Skeletal muscle satellite cell (primary cell): ENCODE data around the gene UPK3B.
"Not testable (repeated sequence)": the region's sequence is repeated elsewhere in the genome, so short reads cannot be mapped to it uniquely, and the experiment has no call there.

ENCODE experiments used
- H3K27me3 ChIP-seq: 2 replicates; pipeline ENCODE4 v1.7.0; 2013; ENCODE audit warnings: low read length; ENCODE audit not compliant: control insufficient read depth, insufficient read depth
- H3K36me3 ChIP-seq: 2 replicates; pipeline ENCODE4 v1.7.0; 2013; ENCODE audit warnings: mild to moderate bottlenecking, control low read depth, low read length; ENCODE audit not compliant: insufficient read depth
- H3K4me1 ChIP-seq: 2 replicates; pipeline ENCODE4 v1.7.0; 2013; ENCODE audit warnings: low read length; ENCODE audit not compliant: control insufficient read depth, insufficient read depth
- H3K4me2 ChIP-seq: 2 replicates; pipeline ENCODE4 v1.7.0; 2013; ENCODE audit warnings: mild to moderate bottlenecking, low read length
- H3K4me3 ChIP-seq: 2 replicates; pipeline ENCODE4 v1.7.0; 2013; ENCODE audit warnings: low read length
- H3K9ac ChIP-seq: 2 replicates; pipeline ENCODE4 v1.7.0; 2013; ENCODE audit warnings: mild to moderate bottlenecking, low read depth, low read length, moderate library complexity
- H3K9me3 ChIP-seq: replicated peaks from 2 replicates; pipeline ENCODE4 v1.7.0; 2013; ENCODE audit warnings: mild to moderate bottlenecking, control low read depth, low read length

The UPK3B gene

GRCh38 chr7:76476742-76477474 is 33.4 kb upstream of the UPK3B start:
- H3K36me3 ChIP-seq, H3K4me1 ChIP-seq, H3K9ac ChIP-seq, H3K4me2 ChIP-seq, H3K4me3 ChIP-seq, H3K27me3 ChIP-seq, H3K9me3 ChIP-seq: not testable (repeated sequence)

GRCh38 chr7:76479628-76480027 is 30.7 kb upstream of the UPK3B start:
- not testable (repeated sequence) for H3K4me2 ChIP-seq, H3K4me3 ChIP-seq, H3K36me3 ChIP-seq, H3K9me3 ChIP-seq, H3K9ac ChIP-seq, H3K27me3 ChIP-seq, H3K4me1 ChIP-seq

- H3K36me3 ChIP-seq, H3K9me3 ChIP-seq, H3K9ac ChIP-seq: not testable (repeated sequence)
Measured at GRCh38 chr7:76480403-76481253, 29.7 kb upstream of the UPK3B start.

GRCh38 chr7:76482660-76483059 is 27.7 kb upstream of the UPK3B start:
- not testable (repeated sequence) for H3K4me2 ChIP-seq, H3K9ac ChIP-seq, H3K36me3 ChIP-seq, H3K4me3 ChIP-seq, H3K27me3 ChIP-seq, H3K9me3 ChIP-seq, H3K4me1 ChIP-seq

More at GRCh38 chr7:76480403-76481253, 29.7 kb upstream of the UPK3B start:
- H3K4me1 ChIP-seq, H3K27me3 ChIP-seq, H3K4me3 ChIP-seq, H3K4me2 ChIP-seq: not testable (repeated sequence)

GRCh38 chr7:76483081-76483480 is 27.3 kb upstream of the UPK3B start:
- not testable (repeated sequence) for H3K9me3 ChIP-seq, H3K4me1 ChIP-seq, H3K9ac ChIP-seq, H3K4me2 ChIP-seq, H3K36me3 ChIP-seq, H3K27me3 ChIP-seq, H3K4me3 ChIP-seq

- H3K9ac ChIP-seq, H3K27me3 ChIP-seq, H3K36me3 ChIP-seq, H3K4me2 ChIP-seq, H3K4me3 ChIP-seq, H3K9me3 ChIP-seq, H3K4me1 ChIP-seq: not testable (repeated sequence)
Measured at GRCh38 chr7:76484456-76484855, 25.9 kb upstream of the UPK3B start.

GRCh38 chr7:76485822-76486610 is 24.3 kb upstream of the UPK3B start:
- not testable (repeated sequence) for H3K36me3 ChIP-seq, H3K27me3 ChIP-seq, H3K4me1 ChIP-seq, H3K9ac ChIP-seq, H3K4me3 ChIP-seq, H3K9me3 ChIP-seq, H3K4me2 ChIP-seq

GRCh38 chr7:76486618-76487017 is 23.7 kb upstream of the UPK3B start:
- not testable (repeated sequence) for H3K4me1 ChIP-seq, H3K4me3 ChIP-seq, H3K4me2 ChIP-seq, H3K36me3 ChIP-seq, H3K9me3 ChIP-seq, H3K27me3 ChIP-seq, H3K9ac ChIP-seq

GRCh38 chr7:76487969-76488368 is 22.4 kb upstream of the UPK3B start:
- not testable (repeated sequence) for H3K4me3 ChIP-seq, H3K27me3 ChIP-seq, H3K36me3 ChIP-seq, H3K9ac ChIP-seq, H3K9me3 ChIP-seq, H3K4me2 ChIP-seq, H3K4me1 ChIP-seq

- H3K9me3 ChIP-seq, H3K36me3 ChIP-seq, H3K27me3 ChIP-seq, H3K4me1 ChIP-seq, H3K9ac ChIP-seq, H3K4me2 ChIP-seq, H3K4me3 ChIP-seq: not testable (repeated sequence)
Measured at GRCh38 chr7:76492139-76492538, 18.2 kb upstream of the UPK3B start.

GRCh38 chr7:76495717-76496116 is 14.6 kb upstream of the UPK3B start:
- not testable (repeated sequence) for H3K4me3 ChIP-seq, H3K9ac ChIP-seq, H3K4me2 ChIP-seq, H3K36me3 ChIP-seq, H3K4me1 ChIP-seq, H3K9me3 ChIP-seq, H3K27me3 ChIP-seq
